Suppressor macrophage (primary cell): ENCODE data around the gene PTAFR.

ENCODE experiments used
- DNase-seq, 4 experiments: peaks; one replicate each; pipeline ENCODE4 v3.0.0-alpha.2; 2020 to 2022
- total RNA-seq, 17 experiments: gene quantifications; one replicate each; lab custom pipeline; 2026; ENCODE audit warnings: mixed read lengths in 6 of 17, inconsistent platforms in 3 of 17; lab: John Stamatoyannopoulos, UW

PTAFR gene, protein sequence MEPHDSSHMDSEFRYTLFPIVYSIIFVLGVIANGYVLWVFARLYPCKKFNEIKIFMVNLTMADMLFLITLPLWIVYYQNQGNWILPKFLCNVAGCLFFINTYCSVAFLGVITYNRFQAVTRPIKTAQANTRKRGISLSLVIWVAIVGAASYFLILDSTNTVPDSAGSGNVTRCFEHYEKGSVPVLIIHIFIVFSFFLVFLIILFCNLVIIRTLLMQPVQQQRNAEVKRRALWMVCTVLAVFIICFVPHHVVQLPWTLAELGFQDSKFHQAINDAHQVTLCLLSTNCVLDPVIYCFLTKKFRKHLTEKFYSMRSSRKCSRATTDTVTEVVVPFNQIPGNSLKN
- total RNA-seq = 15.5 to 173 (median 58.6) reads per million in 17 experiments

DNA sequence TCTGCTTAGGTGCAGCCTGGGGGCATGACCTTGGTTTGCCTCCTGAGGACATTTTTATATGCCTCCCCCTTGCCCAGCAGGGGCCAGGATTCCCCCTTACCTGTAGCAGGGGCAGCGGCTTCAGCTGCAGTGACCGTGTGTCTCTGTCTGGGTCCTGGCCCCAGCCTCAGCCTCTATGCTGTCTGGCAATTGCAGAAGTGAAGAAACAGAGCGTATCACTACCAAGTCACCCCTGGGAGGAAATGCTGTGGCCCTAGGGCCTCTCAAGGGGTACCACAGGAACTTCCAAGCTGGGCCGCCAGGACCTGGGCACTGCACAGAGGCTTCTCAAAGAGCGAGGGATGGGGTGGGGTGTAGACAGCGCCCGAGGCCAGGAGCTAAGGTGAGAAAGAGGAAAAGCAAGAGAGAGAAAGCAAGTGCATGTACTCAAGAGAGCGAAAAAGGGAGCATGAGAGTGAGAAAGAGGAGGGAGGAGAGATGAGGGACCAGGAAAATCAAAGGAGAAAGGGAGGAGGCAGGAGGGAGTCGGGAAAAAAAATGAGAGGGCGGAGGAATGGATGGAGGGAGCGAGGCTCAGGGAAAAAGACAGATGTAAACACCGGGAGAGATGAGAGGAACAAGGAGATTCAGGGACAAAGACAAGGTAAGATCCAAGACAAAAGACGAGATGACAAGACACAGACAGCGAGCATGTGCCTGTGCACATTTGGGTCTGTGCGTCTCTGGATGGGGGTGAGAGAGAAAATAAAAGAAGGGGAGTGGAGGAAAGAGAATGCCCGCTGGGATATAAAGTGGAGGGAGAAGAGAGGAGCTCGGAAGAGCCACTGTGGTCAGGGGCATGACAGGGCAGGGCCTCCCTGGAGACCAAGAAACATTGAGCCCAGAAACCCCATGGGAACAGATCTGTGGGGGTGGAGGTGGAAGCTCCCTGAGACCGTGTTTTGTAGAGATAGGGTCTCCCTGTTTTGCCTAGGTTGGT lies at the start of gene PTAFR:
Gene PTAFR, minus strand, starts transcription at position 199 of the 979 bp plus-strand sequence. CDS start 25,669 bp downstream, outside the sequence.
- DNase-seq = peak; percentile 76 to 86 (median 85)

DNA sequence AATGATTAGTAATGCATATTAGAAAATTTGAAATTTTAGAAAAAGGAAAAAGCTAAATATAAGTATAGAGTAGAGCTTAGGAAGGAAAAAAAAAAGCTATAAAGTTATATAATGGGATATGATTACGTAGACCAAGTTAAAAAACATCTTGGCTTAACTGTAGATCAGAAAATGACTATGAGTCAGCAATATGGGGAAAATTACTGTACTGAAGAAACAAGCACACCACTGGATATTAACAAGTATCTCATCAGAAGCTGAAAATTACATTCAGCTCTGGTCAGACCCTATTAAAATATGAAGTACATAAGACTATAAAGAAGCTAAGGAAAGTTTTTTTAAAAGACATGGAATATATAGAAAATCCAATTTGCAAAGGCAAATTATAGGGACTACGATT lies 36.8 kb upstream of the PTAFR start:
- DNase-seq = no peak

DNA sequence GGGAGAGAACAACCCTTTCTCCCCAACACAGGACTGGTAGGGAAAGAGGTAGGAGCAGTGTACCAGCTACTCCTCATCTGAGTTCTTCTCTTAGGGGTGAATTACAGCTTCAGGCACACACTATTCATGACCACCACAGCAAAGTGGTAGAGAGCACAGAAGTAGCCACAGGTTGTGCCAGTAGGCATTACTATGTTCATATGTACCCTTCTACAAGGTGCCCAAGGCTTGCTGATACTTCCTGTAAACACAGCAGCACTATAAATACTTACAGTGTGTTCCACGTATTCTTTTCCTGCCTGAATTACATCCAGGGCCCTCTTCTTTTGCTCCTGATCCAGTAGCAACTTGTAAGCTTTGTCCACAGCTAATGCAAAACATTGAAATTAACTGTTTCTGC lies 33.2 kb upstream of the PTAFR start:
- DNase-seq = no peak

DNA sequence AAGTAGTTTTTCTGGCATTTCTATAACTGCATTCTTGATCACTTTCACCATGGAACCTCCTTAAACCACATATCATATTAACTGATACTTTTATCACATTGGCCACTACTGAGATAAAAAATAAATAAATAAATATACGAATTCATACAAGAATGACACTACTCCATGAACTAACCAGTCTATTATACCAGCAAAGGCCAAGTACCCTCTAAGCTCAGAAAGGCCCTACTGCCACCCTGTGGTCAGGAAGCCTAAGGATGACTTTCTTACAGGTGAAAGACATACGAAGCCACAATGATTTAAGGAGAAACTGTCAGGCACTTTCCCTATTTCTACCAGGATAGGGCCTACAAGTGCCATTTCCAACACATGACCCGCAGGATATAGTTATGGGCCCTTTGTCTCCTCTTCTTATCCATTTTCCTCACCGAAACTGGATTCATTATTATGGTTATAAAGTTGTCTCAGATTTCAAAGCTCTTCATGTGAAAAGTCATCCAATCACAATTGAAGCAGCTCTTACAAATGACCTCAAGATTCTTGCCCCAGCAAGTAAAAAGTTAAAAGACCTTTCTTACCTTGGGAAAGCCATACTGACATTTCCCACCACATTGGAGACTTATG lies 32.4 kb upstream of the PTAFR start:
- peak; percentile 72 to 83 (median 80) for DNase-seq

DNA sequence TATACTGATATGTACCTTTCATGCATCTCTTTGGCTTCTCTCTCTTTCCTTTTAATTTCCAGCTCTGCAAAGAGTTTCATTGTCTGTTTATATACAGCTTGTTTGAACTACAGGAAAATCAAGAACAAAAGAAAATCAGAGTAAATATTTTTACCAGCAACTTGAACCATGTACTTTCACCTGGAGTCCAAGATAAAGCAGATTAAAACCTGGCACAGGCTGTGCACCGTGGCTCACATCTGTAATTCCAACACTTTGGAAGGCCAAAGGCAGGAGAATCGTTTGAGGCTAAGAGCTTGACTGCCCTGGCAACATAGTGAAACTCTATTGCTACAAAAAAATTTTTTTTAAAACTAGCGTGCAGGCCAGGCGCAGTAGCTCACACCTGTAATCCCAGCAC lies 28.8 kb upstream of the PTAFR start:
- no peak for DNase-seq

DNA sequence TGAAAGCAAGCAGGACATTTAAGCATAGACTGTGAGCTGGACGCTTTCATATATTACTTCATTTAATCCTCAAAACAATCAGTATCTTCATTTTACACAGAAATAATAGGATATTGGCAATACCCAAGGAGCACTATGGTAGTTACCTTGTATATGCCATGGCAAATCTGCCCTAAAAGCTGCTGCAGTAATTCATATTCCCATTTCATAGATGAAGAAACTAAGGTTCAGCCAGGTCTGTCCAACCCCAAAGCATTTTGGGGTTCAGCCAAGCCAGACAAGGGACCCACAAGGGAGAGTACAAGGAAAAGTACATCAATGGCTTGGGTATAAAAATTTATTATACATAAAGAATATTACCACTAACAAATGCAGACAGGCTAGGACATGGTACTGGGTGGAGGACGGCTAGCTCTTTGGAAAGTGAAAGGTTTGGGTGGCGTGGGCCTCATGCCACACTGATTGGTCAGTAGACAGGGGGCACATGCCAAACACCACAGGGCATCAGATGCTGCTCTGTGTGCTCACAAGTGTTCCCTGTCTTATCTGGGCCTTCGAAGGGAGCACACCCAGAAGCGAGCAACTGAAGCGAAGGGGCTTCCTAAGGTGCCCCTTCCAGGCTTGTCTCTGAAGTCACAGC lies 23.9 kb upstream of the PTAFR start:
- no peak for DNase-seq

DNA sequence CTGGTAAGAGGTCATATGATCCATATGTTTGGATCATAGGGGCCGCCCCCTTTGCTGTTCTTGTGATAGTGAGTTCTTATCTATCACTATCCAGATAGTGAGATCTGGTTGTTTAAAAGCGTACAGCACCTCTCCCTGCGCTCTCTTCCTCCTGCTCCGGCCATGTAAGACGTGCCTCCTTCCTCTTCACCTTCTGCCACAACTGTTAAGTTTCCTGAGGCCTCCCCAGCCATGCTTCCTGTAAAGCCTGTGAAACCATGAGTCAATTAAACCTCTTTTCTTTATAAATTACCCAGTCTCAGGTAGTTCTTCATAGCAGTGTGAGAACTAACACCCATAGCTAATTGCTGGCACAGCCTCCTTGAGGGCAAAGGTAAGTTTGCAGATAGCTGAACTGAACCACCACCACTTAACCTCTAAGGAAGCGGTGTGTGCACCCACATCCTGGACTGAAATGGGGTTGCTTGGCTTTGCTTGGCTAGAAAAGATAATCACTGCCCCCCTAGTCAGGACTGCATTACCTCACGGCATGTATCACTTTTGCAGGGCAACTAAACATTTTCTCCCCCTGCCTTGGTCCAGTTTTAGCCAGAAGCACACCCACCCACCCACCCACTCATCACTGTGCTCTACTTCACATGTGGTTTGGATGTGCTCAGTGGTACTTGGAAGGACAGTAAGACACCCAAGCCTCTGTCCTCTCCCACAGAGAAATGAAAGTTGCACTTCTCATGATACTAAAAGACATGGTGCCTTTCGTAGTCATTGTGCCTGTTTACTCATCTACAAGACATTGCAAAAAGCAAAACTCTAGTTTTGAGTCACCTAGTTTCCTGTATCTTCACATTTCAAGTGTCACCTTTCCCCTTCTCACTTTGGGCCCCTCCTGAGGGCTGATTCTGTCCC lies 23.1 kb upstream of the PTAFR start:
- peak in 2 of 4 experiments; percentile 28 to 41 for DNase-seq

DNA sequence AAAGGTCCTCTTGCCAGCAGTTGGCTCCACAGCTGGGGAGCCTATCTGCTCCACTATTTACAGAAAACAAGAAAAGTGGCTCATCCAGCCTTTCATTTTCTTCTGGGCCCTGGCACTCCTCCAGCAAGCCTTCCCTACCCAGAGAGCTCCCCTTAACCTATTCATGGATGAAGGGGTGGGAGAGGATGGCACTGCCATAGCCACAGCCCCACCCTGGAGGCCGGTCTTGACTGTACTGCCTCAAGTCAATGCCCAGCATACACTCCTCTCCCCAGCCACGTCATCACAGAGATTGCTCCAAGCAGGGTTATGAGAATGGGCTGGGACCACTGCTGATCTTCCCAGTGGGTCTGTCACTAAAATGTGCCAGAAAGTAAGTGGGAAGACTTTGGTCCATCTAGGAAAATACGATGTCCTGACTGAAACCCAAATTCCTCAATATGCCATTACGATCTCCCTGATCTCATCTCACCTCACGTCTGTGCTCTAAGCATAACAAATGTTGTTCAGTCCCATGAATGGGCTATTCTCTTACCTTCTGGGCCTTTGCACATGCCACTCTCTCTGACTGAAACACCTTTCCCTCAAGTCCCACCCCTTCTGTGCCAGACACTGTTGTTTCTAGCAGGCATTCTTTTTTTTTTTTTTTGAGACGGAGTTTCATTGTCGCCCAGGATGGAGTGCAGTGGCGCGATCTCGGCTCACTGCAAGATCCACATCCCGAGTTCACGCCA lies 21.4 kb upstream of the PTAFR start:
- no peak for DNase-seq

DNA sequence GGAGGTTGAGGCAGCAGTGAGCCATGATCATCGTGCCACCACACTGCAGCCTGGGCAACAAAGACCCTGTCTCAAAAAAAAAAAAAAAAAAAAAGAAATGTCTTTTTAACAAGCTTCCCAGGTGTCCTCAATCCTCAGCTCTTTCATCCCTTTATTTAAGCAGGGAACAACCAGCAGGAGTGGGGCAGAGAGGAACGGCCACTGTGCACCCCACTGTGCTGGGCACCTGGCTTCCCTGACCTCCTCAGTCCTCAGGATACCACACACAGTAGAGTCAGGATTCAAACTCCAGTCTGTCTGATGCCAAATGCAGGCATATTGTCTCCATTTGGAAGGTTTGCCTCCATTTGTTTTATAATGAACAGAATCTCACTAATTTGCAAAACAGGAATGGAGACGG lies 19.8 kb upstream of the PTAFR start:
- no peak for DNase-seq

DNA sequence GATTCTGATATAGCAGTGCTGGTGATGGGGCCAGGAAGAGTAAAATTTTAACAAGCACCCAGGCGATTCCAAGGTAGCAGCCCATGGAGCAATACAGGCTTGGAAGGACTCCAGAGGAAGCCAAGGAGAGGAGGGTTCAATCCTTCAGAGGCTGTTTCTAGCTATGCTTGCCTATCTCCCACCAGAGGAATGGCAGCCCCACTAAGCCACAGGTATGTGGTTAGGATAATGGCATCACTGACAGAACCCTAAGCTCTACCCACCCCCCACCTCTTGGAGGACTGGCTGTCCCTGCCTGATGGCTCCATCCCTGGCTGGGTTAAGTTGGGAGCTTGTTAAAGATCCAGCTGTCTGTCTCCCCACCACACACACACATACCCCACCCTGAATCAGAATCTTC lies 19.3 kb upstream of the PTAFR start:
- no peak for DNase-seq

DNA sequence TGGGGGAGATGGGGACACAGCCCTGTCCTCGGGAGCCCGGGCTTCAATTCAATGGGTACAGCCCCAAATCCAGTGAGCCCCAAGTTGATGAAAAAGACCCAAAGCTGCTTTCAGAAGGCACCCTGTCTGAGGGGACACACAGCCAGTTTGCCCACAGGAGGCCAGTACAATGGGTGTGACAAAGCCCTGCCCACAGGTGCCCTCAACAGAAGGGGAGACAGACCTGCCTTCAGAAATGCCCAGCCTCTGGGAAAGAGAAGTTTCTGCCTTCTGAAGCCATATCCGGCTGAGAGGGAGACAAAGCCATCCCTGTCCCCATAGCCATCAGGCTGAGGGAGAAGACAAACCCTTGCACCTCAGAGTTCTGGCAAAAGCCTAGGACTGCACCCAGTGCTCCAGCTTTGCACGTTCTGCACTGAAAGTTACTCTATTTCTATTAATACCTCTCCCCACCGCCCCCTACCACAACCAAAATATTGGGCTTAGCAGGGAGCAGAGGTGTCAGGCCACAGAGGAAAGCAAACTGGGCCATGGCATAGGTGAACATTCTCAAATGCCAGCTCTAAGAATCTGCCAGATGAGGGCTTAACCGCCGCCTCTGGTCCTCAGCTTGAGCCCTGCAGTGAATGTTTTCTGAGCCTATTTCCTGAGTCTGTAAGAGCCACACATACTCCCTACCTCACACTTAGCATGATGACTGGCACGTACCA lies 18.0 kb upstream of the PTAFR start:
- DNase-seq = no peak

DNA sequence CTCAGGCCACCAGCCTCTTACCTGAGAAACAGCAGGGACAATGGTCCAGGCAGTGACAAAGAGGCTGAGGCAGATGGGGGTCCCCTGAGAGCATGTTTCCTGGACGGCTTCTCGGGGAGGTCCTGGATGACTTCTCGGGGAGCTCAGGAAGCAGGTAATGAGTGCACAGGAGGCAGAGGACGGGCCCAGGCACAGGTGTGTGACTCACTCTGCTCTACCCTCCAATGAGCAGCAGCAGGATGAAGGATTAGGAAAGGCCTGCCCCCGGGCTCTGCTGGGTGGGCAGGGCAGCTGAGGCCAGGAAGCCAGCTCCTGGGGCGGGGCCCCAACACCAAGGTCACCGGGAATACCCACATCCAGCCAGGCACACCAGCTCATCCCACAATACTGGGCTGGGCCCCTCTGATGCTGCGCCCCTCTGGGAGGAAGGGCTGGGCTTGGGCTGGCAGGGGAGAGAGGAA lies 17.2 kb upstream of the PTAFR start:
- DNase-seq = no peak

DNA sequence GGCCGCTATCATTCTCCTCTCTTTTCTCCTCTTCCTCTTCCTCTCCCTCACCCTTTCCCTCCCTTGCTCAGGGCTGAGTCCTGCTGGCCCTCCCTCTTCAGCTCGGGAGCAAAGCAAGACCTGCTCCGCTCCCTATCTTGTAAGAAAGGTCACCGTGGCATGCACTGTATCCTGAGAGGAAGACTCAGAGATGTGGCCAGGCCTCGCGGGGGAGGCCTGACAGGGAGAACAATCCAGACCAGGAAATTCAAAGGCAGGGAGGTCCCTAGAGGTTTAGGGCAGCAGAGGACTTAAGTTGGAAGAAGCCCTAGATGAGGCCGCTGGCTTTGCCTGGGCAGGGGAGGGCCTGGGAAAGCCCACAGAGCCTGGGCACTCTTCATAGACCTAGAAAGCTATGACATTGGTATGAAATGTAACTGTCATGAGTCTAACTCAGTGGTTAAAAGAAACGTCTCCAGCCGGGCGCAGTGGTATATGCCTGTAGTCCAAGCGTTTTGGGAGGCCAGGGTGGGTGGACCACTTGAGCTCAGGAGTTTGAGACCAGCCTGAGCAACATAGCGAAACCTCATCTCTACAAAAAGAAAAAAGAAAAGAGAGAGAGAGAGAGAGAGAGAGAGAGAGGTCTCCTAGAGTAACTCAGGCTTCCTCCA lies 14.6 kb upstream of the PTAFR start:
- DNase-seq = no peak

DNA sequence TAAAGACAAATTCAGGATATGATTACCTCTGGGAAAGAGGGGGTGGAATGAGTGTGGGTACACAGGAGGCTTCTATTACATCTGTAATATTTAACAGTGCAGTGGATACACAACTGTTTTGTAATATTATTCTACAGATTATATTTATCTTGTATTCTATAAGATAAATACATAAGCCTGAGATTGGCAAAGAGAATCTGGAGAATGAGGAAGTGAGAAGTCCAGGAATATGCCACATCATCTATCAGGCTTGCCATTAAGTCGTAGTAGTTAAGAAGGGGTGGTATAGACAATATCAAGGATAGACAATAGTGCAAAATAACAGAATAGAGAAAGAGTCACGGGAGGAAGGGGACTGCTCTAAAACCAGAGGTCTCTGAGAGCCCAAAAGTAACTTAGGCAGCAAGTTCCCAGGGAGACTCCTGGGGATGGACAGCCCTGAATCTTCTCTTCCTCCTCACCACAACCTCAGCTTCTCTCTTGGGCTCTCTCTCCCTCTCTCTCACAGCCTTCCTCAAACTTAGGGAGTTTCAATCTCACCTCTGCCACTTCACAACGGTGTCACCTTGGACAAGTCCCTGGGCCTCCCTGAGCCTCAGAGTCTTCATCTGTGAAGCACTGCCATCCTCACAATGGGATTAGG lies 14.0 kb upstream of the PTAFR start:
- DNase-seq = peak in 2 of 4 experiments; percentile 48 to 60

DNA sequence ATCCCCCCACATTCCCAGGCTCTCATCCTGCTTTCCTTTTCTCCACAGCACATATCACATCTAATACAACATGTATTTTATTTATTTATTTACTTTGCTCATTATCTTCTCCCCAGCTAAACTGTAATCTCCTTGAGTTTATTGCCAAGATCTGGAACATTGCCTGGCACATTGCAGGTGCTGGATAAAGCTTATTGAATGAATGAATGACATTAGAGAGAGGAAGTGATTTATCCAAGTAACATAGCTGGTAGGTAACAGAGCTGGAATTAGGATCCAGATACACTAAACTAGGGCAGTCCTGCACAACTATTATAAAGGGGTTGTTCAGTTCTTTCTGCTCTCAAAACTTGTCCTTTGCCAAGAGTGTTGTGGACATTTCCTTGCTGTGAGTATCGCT lies 8.6 kb upstream of the PTAFR start:
- no peak for DNase-seq

DNA sequence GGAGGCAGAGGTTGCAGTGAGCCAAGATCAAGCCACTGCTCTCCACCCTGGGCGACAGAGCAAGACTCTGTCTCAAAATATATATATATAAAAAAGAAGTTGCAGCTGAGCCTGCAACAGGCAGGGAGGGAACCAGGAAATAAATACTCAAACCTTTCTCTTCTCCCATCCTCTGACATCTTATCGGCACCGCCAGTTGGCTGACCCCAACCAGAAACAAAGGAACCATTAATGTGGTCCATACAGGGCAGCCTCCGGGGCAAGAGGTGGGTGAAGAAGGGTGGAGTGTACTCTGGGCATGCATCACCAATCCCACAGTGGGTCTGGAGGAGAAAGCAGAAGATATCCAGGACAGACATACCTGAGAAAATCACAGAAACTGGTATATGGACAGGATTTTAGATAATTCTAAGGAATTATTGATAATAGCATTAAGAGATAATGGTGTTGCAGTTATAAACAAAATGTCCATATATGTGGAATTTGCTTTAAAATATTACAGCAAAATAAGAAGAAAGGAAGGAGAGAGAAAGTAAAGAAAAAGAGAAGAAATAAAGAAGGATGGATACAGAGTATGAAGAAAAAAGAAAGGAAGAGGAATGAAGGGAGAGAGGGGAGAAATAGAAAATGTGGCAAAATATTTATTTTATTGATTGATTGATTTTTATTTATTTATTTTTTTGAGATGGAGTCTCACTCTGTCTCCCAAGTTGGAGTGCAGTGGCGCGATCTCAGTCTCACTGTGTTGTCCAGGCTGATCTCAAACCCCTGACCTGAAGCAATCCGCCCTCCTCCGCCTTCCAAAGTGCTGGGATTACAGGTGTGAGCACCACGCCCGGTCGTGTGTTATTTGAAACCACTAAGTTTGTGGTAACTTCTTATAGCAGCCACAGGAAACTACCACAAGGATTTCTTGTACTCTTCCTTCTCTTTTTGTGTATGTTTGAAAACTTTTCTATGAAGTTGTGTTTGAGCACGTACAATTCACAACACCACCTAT lies 4.1 kb upstream of the PTAFR start:
- no peak for DNase-seq

DNA sequence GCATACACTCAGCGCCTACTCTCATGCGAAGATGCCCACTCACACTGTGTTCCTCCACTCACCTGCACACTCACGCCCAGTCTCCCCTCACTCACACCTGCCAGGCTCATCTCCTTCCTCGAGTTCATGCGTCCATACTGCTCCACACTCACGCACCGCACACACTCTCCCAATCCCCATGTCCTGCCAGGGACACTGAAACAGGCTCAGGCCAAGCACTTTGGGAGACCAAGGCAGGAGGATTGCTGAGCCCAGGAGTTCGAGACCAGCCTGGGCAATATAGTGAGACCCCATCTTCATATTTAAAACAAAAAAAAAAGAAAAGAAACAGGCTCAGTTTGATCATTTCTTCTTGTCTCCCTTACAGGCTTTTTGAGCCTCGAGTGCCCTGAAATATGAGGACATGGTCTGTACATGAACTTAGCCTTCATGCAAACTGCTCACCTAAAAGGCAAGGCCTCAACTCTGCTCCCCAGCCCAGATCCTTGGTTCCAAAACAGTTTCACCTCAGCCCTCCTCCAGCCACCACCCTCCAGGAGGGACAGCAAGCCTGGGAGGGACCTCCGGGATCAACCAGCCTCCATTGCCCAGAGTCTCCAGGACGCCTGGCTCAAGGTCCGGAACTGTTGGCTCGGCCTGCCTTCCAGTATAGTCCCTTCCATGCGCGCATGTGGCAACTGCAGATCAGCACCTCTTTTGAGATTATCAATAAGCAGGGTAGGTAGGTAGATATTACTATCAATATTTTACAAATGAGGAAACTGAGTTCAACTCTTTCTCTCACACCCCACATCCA lies 2.4 kb upstream of the PTAFR start:
- DNase-seq = no peak
